Epithelial cell of prostate (primary cell): ENCODE results near the gene TMEM131.
A peak's percentile ranks its signal among the peaks of the same experiment; 100 is the strongest.
"Not testable (repeated sequence)": the region's sequence is repeated elsewhere in the genome, so short reads cannot be mapped to it uniquely, and the experiment has no call there.

Source experiments
- DNase-seq: peaks from one replicate; pipeline ENCODE4 v3.0.0-alpha.2; 2011; ENCODE audit warnings: low read depth, low spot score
- H3K27ac ChIP-seq: fragments of 450-650 bp; 2 replicates; pipeline ENCODE4 v1.5.1; 2017; ENCODE audit warnings: mild to moderate bottlenecking

Gene TMEM131

DNA sequence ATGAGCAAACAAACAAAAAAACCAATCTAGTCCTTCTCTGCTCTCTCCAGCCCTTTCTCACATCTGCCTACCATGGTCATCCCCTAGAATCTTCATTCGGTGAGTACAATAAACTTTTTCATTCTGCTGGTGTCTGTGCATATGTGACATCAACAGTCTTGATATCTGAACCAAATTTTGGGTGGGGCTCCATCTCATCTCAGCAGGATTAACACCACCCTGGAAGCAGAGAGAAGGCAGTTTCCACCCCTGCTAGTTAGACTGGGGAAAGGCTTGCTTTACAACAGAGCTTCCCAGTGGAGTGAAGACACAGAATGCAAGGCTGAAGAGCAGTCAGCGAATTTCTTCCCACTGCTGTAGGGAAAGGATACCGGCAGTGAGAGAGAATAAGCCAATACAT is 116.9 kb downstream of the TMEM131 start:
- DNase-seq: no peak
- no peak overlapping the region for H3K27ac ChIP-seq

DNA sequence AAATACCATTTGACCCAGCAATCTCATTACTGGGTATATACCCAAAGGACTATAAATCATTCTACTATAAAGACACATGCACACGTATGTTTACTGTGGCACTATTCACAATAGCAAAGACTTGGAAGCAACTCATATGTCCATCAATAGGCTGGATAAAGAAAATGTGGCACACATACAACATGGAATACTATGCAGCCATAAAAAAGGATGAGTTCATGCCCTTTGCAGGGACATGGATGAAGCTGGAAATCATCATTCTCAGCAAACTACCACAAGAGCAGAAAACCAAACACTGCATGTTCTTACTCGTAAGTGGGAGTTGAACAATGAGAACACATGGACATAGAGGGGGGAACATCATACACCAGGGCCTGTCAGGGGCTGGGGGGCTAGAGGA is 117.4 kb downstream of the TMEM131 start:
- H3K27ac ChIP-seq, DNase-seq: not testable (repeated sequence)

DNA sequence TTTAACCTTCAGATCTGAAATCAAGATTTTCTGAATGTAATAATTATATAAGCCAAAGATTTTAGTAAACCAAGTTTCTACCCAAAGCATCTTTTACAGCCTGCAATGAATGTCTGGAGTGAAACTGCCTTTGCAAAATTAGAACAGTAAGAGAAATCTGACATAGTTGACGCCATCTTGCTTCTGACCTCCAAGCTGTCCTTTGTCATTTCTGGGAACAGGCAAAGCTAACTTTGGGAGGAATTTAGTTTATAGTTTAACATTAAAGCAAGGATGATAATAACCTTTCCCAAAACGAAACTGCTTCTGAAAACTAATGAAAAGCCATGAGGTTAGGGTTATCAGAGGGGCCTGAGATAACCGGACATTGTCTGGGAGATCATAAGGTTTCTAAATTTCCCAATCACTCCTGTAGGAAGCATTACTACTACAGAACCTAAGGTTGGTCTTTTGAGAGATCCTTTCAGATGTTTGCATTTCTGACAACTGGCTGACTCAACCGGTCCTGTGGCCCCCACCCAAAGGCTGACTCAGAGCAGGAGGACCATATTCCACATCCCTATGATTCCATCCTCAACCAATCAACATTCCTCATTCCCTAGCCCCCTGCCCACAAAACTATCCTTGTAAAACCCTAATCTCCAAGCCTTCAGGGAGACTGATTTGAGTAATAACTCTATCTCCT is 124.5 kb downstream of the TMEM131 start:
- peak; percentile 36 for DNase-seq
- H3K27ac ChIP-seq: peak overlapping the region; percentile 92

DNA sequence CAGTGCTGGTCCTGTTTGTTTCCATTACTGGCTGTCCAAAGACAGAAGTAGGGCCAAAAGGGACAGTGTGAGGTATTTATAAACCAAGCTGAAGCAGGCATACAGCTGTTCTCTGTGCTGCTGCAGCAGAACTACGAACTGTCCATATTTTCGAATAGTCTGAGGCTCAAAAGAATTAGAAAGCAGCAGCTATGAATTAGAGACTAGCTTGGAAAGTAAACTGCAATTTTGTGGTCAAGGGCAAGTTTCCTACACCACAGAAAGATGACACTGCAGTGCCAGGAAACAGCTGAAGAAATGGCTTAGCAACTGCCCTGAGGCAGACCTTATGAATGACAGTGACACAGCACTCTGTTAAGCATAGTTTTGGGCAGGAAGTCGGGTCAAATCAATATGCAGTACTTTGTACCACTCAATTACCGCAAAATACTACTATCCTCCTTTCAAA is 125.3 kb downstream of the TMEM131 start:
- peak; percentile 39 for DNase-seq
- peak overlapping the region; percentile 92 for H3K27ac ChIP-seq

DNA sequence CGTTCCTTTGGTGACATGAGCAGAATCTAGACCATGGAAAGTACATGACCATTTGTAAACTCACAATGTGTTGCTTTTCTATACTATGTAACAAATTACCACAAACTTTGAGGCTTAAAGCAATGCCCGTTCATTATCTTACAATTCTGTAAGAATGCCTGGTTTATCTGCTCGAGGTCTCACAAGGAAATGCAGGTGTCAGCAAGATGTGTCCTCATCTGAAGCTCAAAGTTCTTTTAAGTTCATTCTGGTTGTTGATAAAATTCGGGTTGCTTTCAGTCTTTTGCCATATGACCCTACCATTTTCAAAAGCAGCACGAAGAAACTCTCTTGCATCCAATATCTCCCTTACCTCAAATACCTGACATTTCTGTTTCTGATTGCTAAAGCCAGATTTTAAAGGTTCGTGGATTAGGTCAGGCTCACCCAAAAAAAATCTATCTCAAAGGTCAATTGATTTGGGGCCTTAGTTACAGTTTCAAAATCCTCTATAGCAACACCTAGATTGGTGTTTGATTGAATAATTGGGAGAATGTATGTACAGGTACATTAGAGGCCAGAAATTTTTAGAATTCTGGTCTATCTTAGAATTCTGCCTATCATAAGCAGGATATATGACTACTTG is 125.9 kb downstream of the TMEM131 start:
- DNase-seq: no peak
- H3K27ac ChIP-seq: peak overlapping the region; percentile 92

DNA sequence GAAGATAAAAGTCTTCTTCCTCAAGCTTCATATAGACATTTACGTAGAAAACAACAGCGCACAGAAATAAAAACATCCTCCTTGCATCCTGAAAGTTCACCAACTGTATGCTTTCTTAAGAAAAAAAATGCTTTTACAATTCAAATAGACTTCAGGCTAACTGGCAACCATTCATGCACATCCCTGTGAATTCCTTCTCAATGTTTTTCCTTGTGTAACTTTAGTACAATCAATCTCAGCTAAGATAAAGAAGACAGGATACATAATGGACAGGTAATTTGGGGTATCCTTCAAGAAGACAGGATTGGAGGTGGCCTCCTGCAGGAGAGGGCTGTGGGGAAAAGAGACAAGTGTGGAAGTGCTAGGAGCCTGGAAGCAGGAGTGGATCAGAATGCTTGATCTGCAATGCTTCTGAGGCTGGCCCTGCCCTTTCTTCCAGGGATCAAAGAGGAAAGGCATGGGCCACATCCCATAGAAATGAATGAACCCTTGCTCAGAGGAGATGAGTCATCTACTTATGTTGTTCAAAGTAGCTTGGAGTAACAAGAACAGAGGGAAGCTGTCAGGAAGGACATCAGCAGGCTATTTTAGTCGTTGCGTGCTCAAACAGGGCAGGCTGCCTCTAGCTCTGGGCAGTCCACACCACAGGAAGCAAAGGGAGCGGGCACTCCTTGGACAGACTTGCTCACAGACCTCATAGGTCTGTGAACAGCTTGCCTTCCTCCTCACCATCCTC is 126.6 kb downstream of the TMEM131 start:
- DNase-seq: peak; percentile 65
- peak overlapping the region; percentile 92 for H3K27ac ChIP-seq

DNA sequence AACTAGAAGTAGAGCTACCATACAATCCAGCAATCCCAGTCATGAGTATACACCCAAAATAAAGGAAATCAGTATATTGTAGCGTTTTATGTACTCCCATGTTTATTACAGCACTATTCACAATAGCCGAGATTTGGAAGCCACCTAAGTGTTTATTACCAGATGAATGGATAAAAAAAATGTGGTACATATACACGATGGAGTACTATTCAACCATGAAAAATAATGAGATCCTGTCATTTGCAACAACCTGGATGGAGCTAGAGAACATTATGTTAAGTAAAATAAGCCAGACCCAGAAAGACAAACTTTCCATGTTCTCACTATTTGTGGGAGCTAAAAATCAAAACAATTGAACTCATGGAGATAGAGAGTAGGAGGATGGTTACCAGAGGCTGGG is 131.9 kb downstream of the TMEM131 start:
- H3K27ac ChIP-seq: no peak overlapping the region
- DNase-seq: no peak

DNA sequence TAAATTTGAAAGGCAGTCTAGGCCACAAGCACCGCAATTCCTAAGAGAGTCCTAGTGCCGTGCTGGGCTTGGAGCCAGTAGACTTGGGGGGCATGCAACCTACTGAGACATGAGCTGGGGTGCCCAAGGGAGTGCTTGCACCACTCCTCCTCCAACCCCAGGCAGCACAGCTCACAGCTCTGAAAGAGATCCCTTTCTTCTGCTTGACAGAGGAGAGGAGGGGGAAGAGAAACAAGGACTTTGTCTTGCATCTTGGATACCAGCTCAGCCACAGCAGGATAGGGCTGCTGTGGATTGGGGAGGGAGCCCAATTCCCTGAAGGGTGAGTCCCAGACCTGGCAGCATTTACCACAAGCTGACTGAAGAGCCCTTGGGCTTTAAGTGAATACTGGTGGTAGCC is 134.6 kb downstream of the TMEM131 start:
- DNase-seq: no peak
- H3K27ac ChIP-seq: no peak overlapping the region

DNA sequence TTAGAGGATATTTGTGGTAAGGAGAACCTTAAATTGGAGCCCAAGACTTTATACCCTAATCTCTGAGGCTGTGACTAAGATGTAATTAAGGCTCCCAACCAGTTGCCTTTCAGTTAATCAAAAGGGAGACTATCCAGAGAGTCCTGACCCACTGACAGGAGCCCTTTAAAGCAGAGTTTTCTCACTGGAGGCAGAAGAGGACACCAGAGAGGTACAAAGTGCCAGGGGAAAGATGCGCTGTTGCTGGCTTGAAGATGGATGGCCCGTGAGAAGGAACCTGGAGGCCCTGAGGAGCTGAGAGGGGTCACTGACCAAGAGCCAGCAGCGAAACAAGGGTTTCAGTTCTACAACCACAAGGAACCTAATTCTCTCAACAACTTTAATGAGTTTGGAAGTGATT is 137.3 kb downstream of the TMEM131 start:
- no peak for DNase-seq
- H3K27ac ChIP-seq: no peak overlapping the region

DNA sequence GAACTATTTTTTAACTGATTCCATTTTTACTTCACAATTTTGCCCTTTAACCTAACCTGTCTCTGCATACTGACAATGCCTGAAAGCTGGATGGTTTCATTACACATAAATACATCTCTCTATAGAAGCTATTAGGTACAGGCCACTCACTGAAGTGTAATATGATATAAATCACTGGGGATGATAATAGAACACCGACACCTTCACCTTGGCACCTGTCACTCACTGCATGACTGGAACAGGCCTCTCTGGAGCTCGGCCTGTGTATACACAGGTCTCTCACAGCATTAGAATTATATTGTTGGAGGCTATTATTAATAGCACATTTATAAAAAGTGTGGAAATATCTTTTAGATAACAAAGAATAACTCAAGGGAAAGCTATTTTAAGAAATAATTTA is 138.2 kb downstream of the TMEM131 start:
- DNase-seq: no peak
- no peak overlapping the region for H3K27ac ChIP-seq

DNA sequence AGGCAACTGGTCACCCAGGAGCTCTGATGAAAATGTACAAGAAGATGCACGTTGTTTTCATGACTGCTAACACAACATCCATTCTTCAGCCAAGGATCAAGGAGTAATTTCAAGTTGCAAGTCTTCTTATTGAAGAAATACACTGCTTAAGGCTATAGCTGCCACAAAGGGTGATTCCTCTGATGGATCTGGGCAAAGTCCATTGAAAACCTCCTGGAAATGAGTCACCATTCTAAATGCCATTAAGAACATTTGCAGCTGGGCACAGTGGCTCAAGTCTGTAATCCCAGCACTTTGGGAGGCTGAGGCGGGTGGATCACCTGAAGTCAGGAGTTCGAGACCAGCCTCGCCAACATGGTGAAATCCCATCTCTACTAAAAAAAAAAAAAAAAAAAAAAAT is 142.7 kb downstream of the TMEM131 start:
- not testable (repeated sequence) for DNase-seq
- H3K27ac ChIP-seq: peak overlapping the region; percentile 11

DNA sequence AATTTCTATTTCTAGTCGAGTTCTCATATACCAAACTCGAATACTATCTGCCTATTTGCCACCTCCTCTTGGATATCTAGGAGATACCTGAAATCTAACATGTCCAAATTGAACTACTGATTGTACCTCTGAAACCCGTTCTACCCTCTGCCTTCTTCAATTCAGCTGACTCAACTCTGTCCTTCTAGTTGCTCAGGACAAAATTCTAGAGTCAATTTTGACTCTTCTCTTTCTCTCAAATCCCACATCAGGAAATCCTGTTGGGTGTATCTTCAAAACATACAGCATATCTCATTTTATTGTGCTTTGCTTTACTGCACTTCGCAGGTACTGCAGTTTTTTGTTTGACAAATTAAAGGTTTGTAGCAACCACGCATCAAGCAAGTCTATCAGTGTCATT is 144.6 kb downstream of the TMEM131 start:
- DNase-seq: no peak
- H3K27ac ChIP-seq: peak overlapping the region; percentile 64

DNA sequence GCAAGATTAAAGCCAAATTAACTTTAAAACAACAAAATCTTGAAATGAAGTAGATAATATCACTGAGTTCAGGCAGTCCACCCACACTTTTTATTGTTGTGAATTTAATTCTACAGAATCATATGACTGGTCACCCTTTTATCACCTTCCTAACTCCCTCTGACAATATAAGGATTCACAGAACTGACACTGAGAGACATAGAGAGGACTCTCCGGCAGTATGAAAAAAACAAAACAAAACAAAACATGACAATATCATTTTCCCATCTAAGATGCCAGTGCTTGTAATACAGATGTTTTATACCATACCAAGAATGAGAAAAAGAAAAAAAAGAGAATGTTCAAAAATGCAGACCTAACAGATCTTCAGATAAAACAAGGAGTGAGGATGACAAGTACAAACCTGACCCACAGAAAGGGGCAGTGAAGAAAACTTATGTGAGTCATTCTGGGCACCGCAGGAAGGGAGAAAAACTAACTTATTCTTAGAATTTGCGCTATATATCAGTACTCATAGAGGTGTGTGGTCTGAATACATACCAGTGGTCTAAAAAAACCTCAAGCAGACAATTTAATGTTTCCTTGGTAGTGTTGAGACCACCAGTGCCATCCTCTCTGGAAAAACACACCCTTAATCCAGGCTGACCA is 145.7 kb downstream of the TMEM131 start:
- H3K27ac ChIP-seq: peak overlapping the region; percentile 64
- DNase-seq: peak; percentile 14

DNA sequence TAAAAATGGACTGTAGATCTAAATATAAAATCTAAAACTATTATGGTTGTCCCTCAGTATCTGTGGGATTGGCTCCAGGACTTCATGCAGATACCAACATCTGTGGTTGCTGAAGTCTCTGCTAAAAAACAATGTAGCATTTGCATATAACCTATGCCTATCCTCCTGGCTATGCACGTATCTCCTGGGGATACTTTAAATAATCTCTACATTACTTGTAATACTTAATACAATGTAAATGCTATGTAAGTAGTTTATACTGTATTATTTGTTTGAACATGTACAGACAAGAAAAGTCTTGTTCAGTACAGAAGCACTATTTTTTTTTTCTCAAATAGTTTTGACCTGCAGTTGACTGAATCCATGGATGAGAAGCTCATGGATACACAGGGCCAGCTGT is 147.4 kb downstream of the TMEM131 start:
- peak overlapping the region; percentile 64 for H3K27ac ChIP-seq
- no peak for DNase-seq

DNA sequence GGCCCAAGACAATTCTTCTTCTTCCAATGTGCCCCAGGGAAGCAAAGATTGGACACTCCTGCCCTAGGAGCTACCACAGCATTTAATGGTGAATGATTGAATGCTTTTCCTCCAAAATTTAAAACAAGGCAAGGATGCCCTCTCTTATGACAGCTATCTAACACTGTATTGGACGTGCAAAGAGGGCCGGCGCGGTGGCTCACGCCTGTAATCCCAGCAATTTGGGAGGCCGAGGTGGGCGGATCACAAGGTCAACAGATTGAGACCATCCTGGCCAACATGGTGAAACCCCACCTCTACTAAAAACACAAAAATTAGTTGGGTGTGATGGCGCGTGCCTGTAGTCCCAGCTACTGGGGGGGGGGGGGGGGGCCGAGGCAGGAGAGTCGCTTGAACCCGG is 149.0 kb downstream of the TMEM131 start:
- H3K27ac ChIP-seq, DNase-seq: not testable (repeated sequence)

DNA sequence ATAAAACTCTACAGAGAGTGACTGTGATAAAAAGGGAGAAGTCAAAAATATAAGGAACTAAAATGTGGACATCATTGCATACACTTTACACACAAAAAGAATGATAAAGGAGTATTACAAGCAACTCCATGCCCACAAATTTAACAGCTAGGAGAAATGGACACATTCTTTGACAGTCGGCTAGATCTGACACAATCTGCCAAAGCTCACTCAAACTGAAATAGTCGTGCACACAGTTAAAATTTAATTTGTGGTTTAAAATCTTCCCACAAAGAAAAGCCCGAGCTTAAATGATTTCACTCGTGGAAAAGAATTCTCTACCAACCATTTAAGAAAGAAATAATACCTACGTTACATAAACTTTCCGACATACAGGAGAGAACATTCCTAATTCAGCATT is 149.9 kb downstream of the TMEM131 start:
- DNase-seq: no peak
- no peak overlapping the region for H3K27ac ChIP-seq

DNA sequence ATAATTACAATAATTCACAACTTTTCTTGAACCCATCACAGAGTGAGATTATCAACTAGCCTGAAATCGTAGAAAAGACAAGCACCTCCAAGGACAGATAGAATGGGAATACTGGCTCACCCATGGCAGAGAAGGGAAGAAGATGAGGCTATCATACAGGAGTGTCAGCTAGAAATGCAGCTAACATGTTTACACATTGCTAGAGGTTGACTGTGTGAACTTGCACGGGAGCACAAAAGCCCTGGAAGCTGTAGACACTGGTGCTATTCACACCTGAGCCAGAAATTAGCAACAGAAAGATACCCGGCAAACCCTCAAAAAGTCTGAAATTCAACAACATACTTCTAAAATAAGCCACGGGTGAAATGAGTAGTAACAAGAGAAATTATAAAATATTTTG is 150.6 kb downstream of the TMEM131 start:
- no peak overlapping the region for H3K27ac ChIP-seq
- no peak for DNase-seq

DNA sequence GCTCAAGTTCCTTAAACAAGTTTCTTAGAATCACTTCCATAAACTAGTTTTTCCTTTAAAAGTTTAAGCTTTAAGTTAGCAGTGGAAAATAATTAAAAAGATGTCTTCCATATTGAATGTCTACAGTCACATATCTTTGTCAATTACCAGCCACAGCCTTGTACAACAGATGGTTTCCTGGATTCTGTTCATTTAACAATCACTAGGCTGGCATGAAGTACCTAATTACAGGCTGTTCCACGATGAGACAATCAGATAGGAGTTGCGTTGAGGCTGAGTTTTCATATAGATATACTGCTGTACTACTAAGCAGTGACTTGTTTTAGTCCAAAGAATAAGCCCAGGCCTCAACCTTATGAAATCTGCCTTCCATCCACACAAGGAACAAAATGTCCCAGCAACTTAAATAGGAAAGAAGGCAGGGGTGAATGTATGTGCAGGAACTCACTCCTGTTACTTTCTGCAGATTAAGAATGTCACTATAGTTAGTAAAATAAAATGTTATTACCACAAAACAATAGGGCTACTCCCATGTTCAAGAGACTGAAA is 151.4 kb downstream of the TMEM131 start:
- DNase-seq: no peak
- H3K27ac ChIP-seq: no peak overlapping the region

DNA sequence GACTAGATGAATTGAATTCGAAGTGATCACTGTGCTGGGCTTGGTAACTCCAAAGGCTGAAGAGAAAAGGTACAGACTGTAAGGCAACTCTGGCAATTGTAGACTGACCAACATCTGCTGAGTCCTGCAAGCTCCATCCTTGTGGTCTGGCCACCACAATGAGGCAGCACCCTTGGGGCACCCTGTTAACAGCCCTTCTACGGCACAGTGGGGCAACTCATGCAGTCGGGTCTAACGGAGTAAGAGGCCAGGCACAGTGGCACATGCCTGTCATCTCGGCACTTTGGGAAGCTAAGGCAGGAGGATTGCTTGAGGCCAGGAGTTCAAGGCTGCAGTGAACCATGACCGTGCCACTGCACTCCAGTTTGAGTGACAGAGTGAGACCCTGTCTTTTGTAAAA is 155.6 kb downstream of the TMEM131 start:
- no peak for DNase-seq
- no peak overlapping the region for H3K27ac ChIP-seq

DNA sequence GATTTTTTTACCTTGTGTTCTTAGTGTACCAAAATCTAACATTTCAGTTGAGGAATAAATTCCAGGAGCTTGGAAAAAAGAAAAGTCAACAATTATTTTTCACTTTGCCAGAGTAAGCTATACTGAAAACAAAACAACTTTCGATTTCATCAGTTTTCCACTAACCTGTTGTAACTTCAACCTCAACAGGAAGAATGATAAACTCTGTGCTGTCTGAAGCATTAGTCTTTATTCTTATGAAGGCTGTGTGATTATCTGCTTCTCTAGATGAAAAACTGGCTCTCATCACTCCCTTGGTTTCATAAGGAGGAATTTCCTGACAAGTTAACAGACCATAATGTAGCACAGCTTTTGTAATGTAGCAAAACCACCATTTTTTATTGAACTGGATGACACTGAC is 161.1 kb downstream of the TMEM131 start:
- DNase-seq: no peak
- no peak overlapping the region for H3K27ac ChIP-seq

DNA sequence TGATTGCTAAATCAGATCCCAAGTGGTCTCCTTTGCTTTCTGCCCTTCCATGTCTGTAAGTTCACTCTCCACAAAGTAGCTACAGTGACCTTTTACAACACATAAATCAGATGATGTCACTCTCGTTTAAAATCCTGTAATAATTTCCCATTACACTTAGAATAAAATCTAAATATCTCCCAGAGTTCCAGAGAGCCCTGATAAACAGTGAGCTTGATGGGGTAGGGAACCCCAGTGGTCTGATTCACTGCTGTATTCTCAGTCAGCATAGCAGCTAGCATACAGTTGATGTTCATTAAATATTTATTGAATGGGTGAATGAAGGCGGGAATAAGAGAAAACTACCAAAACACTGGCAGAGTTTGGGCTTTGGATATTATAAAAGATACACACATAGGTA is 164.6 kb downstream of the TMEM131 start:
- H3K27ac ChIP-seq: no peak overlapping the region
- no peak for DNase-seq
